A549 (cell line): ENCODE results near the gene NOL9. TPM values are rescaled to one million over a fixed set of nuclear protein-coding genes. Genes with fewer than 3 reads are reported as not detected.

Experiments used
- ATAC-seq, 2 experiments: fragments of 200-7000 bp in 1 of 2; fragments of >200 bp in 1 of 2; cut with Nextera tagmentation in 1 of 2; cut with Tn5 transposase in 1 of 2; 3 replicates each; pipeline versions ENCODE4 v1.8.0 to v1.9.1; 2018 to 2020; ENCODE audit warnings: mild to moderate bottlenecking in 1 of 2, moderate library complexity in 1 of 2
- CTCF ChIA-PET: fragments of 300-600 bp; sonication (Branson Sonifier 250); formaldehyde crosslinking; extraction: SDS; loops from one replicate; lab custom pipeline; 2021; ENCODE audit warnings: antibody characterized with exemption, inconsistent platforms; lab: Yijun Ruan, JAX
- POLR2A ChIA-PET: fragments of 350-600 bp; formaldehyde crosslinking; extraction: SDS; loops from one replicate; lab custom pipeline; 2021; ENCODE audit warnings: antibody characterized with exemption, inconsistent platforms; lab: Yijun Ruan, JAX
- DNase-seq, 2 experiments: peaks; one replicate each; pipeline versions ENCODE4 v3.0.0 to v3.0.0-alpha.2; 2011 to 2016; ENCODE audit warnings: low read depth in 1 of 2, low spot score in 1 of 2
- FAIRE-seq: peaks from 2 replicates; lab custom pipeline; 2011; peaks lifted over from hg19 to GRCh38; lab: Jason Lieb, UNC
- H3K27ac ChIP-seq, 2 experiments: fragments of >200 bp; sonication (Bioruptor Twin); formaldehyde crosslinking; 3 replicates each; pipeline ENCODE4 v1.5.1; 2016 to 2017
- H3K4me1 ChIP-seq: fragments of >200 bp; sonication (Bioruptor Twin); formaldehyde crosslinking; 3 replicates; pipeline ENCODE4 v1.6.1; 2016
- H3K4me2 ChIP-seq: fragments of >200 bp; sonication (Bioruptor Twin); formaldehyde crosslinking; 3 replicates; pipeline ENCODE4 v1.6.1; 2016
- H3K4me3 ChIP-seq: fragments of >200 bp; sonication (Bioruptor Twin); formaldehyde crosslinking; 3 replicates; pipeline ENCODE4 v1.5.1; 2016
- H3K9me3 ChIP-seq: fragments of >200 bp; sonication (Bioruptor Twin); formaldehyde crosslinking; 3 replicates; pipeline ENCODE4 v1.6.1; 2016
- BCL3 ChIP-seq: fragments of >200 bp; sonication (Bioruptor Twin); formaldehyde crosslinking; IDR thresholded peaks from 3 replicates; pipeline ENCODE4 v1.6.1; 2016
- CBX2 ChIP-seq: fragments of 200-600 bp; sonication (generic); IDR thresholded peaks from 2 replicates; pipeline ENCODE4 v1.6.1; 2016; ENCODE audit warnings: low read depth, mild to moderate bottlenecking, borderline replicate concordance
- CBX8 ChIP-seq: fragments of 200-600 bp; sonication (generic); IDR thresholded peaks from 2 replicates; pipeline ENCODE4 v1.6.1; 2016
- CTCF ChIP-seq: fragments of >200 bp; sonication (Bioruptor Twin); formaldehyde crosslinking; IDR thresholded peaks from 3 replicates; pipeline ENCODE4 v1.5.1; 2016
- FOSL2 ChIP-seq, 2 experiments: fragments of 450-650 bp in 1 of 2; fragments of >200 bp in 1 of 2; sonication (Bioruptor Twin) in 1 of 2; formaldehyde crosslinking; IDR thresholded peaks; 2 replicates each; pipeline versions ENCODE4 v1.5.0 to v1.6.1; 2016 to 2020; ENCODE audit warnings: mild to moderate bottlenecking in 1 of 2, moderate library complexity in 1 of 2
- GATA3 ChIP-seq: IDR thresholded peaks from 2 replicates; pipeline ENCODE4 v1.6.1; 2012; ENCODE audit warnings: borderline replicate concordance
- HES2 ChIP-seq: fragments of >200 bp; sonication (Bioruptor Twin); formaldehyde crosslinking; IDR thresholded peaks from 2 replicates; pipeline ENCODE4 v1.6.1; 2016
- HOXB5 ChIP-seq: fragments of 250-450 bp; sonication (Bioruptor Pico); IDR thresholded peaks from 2 replicates; pipeline ENCODE4 v1.5.0; 2020; ENCODE audit warnings: mild to moderate bottlenecking, moderate library complexity
- JUNB ChIP-seq: fragments of >200 bp; sonication (Bioruptor Twin); formaldehyde crosslinking; IDR thresholded peaks from 2 replicates; pipeline ENCODE4 v1.6.1; 2016
- MAFK ChIP-seq: fragments of 450-650 bp; IDR thresholded peaks from 2 replicates; pipeline ENCODE4 v1.6.1; 2014; ENCODE audit not compliant: partially characterized antibody
- MAZ ChIP-seq: fragments of 150-350 bp; IDR thresholded peaks from 2 replicates; pipeline ENCODE4 v1.6.1; 2014; ENCODE audit warnings: antibody characterized with exemption, low read depth, low read length, borderline replicate concordance
- MYC ChIP-seq: IDR thresholded peaks from 2 replicates; pipeline ENCODE4 v1.6.1; 2012; ENCODE audit warnings: mild to moderate bottlenecking, inconsistent platforms, low read length, improper control_type of control experiment, borderline replicate concordance
- NFE2L2 ChIP-seq: fragments of 150-350 bp; conservative IDR thresholded peaks from 2 replicates; pipeline ENCODE4 v1.6.1; 2014; ENCODE audit warnings: low read length
- NPAS2 ChIP-seq: fragments of 250-450 bp; sonication (Bioruptor Pico); IDR thresholded peaks from 2 replicates; pipeline ENCODE4 v1.8.0; 2022; ENCODE audit warnings: mild to moderate bottlenecking, moderate library complexity, borderline replicate concordance
- RAD21 ChIP-seq, 2 experiments: fragments of >200 bp in 1 of 2; sonication (Bioruptor Twin) in 1 of 2; formaldehyde crosslinking in 1 of 2; IDR thresholded peaks in 1 of 2; conservative IDR thresholded peaks in 1 of 2; 2 replicates in 1 of 2; 3 replicates in 1 of 2; pipeline ENCODE4 v1.6.1; 2012 to 2018; ENCODE audit warnings: inconsistent platforms in 1 of 2
- SMC3 ChIP-seq: fragments of >200 bp; sonication (Bioruptor Twin); formaldehyde crosslinking; IDR thresholded peaks from 3 replicates; pipeline ENCODE4 v1.6.1; 2018; ENCODE audit warnings: inconsistent platforms
- TFCP2L1 ChIP-seq: fragments of 250-450 bp; sonication (Bioruptor Pico); IDR thresholded peaks from 2 replicates; pipeline ENCODE4 v1.5.0; 2021; ENCODE audit warnings: mild to moderate bottlenecking
- ZC3H11A ChIP-seq: fragments of 450-650 bp; IDR thresholded peaks from 2 replicates; pipeline ENCODE4 v1.6.1; 2014; ENCODE audit warnings: antibody characterized with exemption, mild to moderate bottlenecking
- ZSCAN20 ChIP-seq: fragments of 250-450 bp; sonication (Bioruptor Pico); IDR thresholded peaks from 2 replicates; pipeline ENCODE4 v1.8.0; 2022; ENCODE audit warnings: mild to moderate bottlenecking, moderate library complexity
- WGBS: methylation state at CpG from one replicate; pipeline ENCODE4 v1.1.6; 2017; ENCODE audit errors: missing lambda C conversion rate; 5-methylcytosine and 5-hydroxymethylcytosine counted together
- polyA plus RNA-seq, 4 experiments: library from polyadenylated mRNA; depleted of rRNA in 3 of 4; stranded (reverse); fragments of >200 nt; fragmentation: RNase III in 1 of 4; extraction: RNeasy Plus Mini Kit Qiagen cat#74134 plus additional on column Dnase treatment in 1 of 4; gene quantifications; 2 replicates in 3 of 4; 3 replicates in 1 of 4; pipeline ENCODE4 v1.2.3, GENCODE V29; 2011 to 2017
- TF ChIP-seq, protein P1 (sequence below): IDR thresholded peaks from 2 replicates; pipeline ENCODE4 v1.6.1; 2012; ENCODE audit warnings: low read depth, borderline replicate concordance

The NOL9 gene
- polyA plus RNA-seq, 2 of the 4 experiments (the other 2 are of a cell fraction) = 4.4 to 19.3 TPM

GRCh38 chr1:6588893-6589520, 34.7 kb upstream of the NOL9 start:
- POLR2A ChIA-PET = interaction anchor here (1.6 kb wide), 1 partner anchor 9 kb away, joined by 5 read pairs; the partner anchor contains the start of gene ZBTB48
- H3K4me2 ChIP-seq = no peak overlapping the region
- no peaks in the 10 kb centered on the region for H3K4me1 ChIP-seq
- no peak for TF ChIP-seq RAD21 (conservative IDR thresholded peaks at IDR 0.05 in 1 of 2, IDR thresholded peaks at IDR 0.05 in 1 of 2)
- TF ChIP-seq ZSCAN20 (CRISPR knock-in tag) = no peak
- TF ChIP-seq, all 56 proteins: peak for 0
- CTCF ChIA-PET = interaction anchor here (0.6 to 2.8 kb wide), 5 partner anchors 11 to 109 kb away, joined by 3 to 8 read pairs (median 3); partner anchors contain the start of genes NOL9 and TAS1R1
- WGBS = 92% methylated on average over 13 of the region's 24 CpGs
- H3K4me3 ChIP-seq = no peak overlapping the region
- H3K27ac ChIP-seq = no peak overlapping the region
- no peaks in the 10 kb centered on the region for H3K9me3 ChIP-seq
- DNase-seq = no peak
- no peak for ATAC-seq
- no peak for FAIRE-seq

DNA sequence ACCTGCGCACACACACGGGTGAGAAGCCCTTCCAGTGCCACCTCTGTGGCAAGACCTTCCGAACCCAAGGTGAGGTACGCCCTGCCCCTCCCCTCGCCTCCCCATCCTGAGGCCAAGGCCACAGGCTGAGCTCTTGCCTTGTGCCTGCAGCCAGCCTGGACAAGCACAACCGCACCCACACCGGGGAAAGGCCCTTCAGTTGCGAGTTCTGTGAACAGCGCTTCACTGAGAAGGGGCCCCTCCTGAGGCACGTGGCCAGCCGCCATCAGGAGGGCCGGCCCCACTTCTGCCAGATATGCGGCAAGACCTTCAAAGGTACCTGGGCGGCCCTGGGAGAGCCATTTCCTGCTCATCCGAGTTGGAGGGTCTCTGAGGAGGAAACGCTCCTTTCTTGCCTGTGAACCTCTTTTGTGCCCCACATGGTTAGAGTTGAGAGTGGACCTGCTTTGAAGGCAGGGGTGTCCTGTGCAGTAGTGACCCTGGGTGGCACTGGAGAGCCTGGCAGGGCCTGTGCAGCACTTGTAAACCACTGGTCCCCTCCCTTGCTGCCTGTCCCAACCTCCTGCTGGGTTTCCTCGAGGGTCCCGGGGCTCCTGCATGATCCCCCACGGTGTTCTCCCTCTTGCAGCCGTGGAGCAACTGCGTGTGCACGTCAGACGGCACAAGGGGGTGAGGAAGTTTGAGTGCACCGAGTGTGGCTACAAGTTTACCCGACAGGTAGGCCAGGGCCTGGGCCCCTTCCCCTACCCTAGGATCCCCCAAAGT, 34.0 kb upstream of the NOL9 start:
- H3K4me2 ChIP-seq = no peak overlapping the region
- H3K4me3 ChIP-seq = no peak overlapping the region
- H3K27ac ChIP-seq = no peak overlapping the region
- no peaks in the 10 kb centered on the region for H3K4me1 ChIP-seq
- WGBS = 82% methylated on average over 18 of the region's 25 CpGs
- ATAC-seq (0 out of 6 replicates have a peak, but pooled peaks of 1 of the 2 experiments have one; percentile 8), DNase-seq (no peak), FAIRE-seq (no peak)
- ChIA-PET CTCF (interaction anchor here (0.6 to 2.8 kb wide), 3 partner anchors 12 to 108 kb away, joined by 3 to 8 read pairs (median 4); partner anchors contain the start of genes NOL9 and TAS1R1), POLR2A (interaction anchor here (1.6 kb wide), 1 partner anchor 8 kb away, joined by 5 read pairs; the partner anchor contains the start of gene ZBTB48)
- TF ChIP-seq MAFK (no peak), FOSL2 (IDR thresholded peaks at IDR 0.05) (no peak), FOSL2 (CRISPR knock-in tag; IDR thresholded peaks at IDR 0.05) (no peak), MYC (no peak), JUNB (no peak), NFE2L2 (no peak), CBX8 (no peak), MAZ (no peak), BCL3 (no peak), HES2 (no peak), HOXB5 (CRISPR knock-in tag) (no peak), SMC3 (no peak)
- TF ChIP-seq, protein P1, sequence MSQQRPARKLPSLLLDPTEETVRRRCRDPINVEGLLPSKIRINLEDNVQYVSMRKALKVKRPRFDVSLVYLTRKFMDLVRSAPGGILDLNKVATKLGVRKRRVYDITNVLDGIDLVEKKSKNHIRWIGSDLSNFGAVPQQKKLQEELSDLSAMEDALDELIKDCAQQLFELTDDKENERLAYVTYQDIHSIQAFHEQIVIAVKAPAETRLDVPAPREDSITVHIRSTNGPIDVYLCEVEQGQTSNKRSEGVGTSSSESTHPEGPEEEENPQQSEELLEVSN = no peak
- H3K9me3 ChIP-seq = no peaks in the 10 kb centered on the region

DNA sequence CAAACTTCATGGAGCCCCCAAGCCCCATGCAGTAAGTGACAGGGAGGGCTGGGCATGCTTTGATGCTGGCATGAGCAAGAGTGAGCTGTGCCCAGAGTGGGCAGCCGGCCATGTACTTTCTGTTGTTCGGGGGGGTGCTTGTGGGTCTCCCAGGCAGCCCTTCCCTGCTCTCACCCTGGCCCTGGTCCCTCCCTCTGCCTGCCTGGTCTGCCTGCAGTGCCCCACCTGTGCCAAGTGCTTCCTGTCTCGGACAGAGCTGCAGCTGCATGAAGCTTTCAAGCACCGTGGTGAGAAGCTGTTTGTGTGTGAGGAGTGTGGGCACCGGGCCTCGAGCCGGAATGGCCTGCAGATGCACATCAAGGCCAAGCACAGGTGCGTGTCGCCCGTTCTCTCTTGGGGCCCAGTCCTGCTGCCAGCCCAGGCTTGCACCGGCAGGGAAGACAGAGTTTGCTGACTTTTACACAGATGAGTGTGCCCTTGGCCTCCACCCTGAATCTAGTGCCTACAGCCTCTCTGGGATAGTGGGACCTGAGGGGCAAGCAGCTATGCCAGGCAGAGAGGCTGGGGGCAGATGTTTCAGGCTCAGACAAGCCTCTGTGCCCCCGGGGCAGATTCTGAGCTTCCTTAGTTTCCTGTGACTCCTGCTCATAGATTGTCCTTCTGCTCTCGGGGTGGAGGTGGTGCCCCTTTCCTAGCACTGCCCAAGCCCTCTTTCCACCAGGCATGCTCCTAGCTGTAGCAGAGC, 33.1 kb upstream of the NOL9 start:
- DNase-seq = no peak
- H3K27ac ChIP-seq = no peak overlapping the region
- no peak for FAIRE-seq

More for the DNA sequence above, 33.1 kb upstream of the NOL9 start:
- no peak overlapping the region for H3K4me3 ChIP-seq
- WGBS = 91% methylated on average over 8 of the region's 13 CpGs
- H3K4me1 ChIP-seq = peaks cover 3% of the 10 kb centered on the region; the same call in 2 of the 3 replicates
- ATAC-seq = no peak
- POLR2A ChIA-PET = no interaction called here
- no peak overlapping the region for H3K4me2 ChIP-seq
- CTCF ChIA-PET = no interaction called here
- no peaks in the 10 kb centered on the region for H3K9me3 ChIP-seq
- TF ChIP-seq GATA3 (no peak), ZC3H11A (no peak), CBX2 (no peak), MAZ (no peak), TFCP2L1 (no peak), NPAS2 (no peak), CTCF (no peak)
